NCI-H1417 treated with DMSO at 0.1 percent for 48 hours (cell line): ENCODE data around the gene MYT1.

Source experiments
- DNase-seq: peaks from one replicate; lab custom pipeline; 2025; lab: John Stamatoyannopoulos, UW

MYT1 gene

GRCh38 chr20:64247970-64248841 is 84.0 kb downstream of the MYT1 start:
- DNase-seq, result no peak

DNA sequence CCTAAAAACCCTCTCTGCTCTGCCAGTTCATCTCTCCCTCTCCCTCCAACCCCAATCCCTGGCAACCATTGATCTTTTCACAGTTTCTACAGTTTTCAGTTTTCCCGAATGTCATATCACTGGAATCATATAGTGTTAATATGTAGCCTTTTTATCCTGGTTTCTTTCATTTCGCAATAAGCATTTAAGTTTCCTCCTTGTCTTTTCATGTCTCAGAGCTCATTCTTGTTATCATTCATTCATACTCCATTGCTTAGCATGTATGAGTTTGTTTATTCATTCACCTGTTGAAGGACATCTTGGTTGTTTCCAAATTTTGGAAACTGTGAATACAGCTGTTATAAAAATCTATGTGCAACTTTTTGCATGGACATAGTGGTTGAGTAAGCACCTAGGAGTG is 85.8 kb downstream of the MYT1 start:
- no peak for DNase-seq

- DNase-seq, result no peak
Measured at GRCh38 chr20:64253000-64253383, 88.7 kb downstream of the MYT1 start.

GRCh38 chr20:64253443-64253842 is 89.2 kb downstream of the MYT1 start:
- DNase-seq, result no peak

GRCh38 chr20:64254156-64254555 is 89.9 kb downstream of the MYT1 start:
- DNase-seq, result no peak

- DNase-seq, result no peak
Measured at GRCh38 chr20:64254571-64255360, 90.5 kb downstream of the MYT1 start.

DNA sequence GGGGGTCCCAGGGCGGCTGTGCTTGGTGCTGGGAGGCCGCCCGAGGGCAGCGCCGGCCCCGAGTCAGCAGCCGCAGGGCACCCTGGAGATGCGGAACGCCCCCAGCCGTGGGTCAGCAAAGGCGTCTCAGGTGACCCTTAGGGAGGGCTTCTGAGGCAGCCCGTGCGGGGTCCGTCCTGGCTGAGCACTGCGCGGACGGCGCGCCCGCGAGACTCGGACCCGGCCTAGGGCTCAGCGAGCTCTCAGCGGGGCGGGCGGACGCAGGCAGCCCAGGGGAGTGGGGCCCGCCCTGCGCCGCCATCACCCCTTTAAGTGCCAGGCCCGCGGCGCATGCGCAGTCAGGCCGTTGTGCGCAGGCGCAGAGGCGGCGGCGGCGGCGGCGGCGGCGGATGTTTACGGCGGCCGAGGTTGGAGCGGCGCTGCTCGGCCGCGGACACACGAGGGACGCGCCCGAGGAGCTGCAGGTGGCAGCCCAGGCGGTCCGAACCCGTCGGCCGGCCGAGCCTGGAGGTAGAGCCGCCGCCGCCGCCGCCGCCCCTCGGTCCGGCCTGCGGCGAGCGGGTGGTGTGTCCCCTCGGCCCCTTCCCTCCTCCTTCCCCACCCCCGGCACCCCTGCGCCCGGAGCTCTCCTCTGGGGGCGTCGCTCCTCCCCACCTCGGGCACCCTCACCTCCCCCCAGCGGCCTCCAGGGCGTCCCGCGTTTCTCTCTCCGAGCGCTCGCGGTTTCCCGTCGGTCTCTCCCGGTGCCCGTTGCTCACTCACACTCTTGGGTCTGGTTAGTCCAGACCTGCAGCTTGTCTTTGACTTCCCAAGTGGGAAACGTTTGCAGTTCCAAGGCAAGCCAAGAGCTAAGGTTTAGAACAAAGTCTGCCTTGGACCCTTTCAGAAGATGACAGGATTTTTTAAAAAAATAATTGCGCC is 91.4 kb downstream of the MYT1 start, which contains the start of gene PCMTD2:
TSS of gene PCMTD2 (plus strand) at position 388 of the 921 bp plus-strand sequence. CDS start 4,218 bp downstream, outside the sequence.
- DNase-seq, result no peak

- no peak for DNase-seq
Measured at GRCh38 chr20:64256282-64256935, 92.2 kb downstream of the MYT1 start.

GRCh38 chr20:64257107-64257757 is 93.0 kb downstream of the MYT1 start:
- DNase-seq, result no peak

DNA sequence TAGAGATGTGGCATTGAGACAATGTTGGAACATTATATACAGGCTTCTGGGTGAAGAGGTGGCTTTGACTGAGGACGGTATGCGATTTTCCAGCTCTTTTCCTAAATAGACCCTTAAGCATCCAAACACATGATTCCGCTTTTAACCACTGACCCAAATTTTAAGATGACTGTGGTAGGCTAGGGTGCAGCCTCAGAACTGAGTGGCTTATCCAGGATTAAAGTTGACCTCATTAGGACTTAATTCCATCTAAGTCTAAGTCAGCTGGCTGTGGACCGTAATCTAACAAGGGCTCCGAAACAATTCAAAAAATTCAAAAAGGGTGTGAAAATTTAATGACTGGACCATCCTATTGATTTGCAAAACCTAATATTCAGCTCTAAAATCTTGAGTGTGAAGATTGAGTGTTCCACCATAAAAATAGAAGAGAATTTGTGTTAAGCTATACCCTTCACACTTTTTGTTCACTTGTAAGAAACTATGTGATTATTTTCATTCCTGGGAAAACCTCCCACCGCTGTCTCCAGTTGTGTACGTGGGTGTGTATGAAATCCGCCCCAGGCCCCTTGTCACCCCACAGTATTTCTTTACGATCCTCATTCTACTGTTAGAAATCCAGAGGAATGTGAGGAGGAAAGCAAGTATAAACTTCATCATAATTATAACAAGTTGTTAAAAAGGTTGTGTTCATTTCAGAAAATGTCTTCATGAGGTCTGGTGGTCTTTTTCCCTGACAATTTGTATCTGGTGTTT is 94.0 kb downstream of the MYT1 start:
- DNase-seq, result no peak

DNA sequence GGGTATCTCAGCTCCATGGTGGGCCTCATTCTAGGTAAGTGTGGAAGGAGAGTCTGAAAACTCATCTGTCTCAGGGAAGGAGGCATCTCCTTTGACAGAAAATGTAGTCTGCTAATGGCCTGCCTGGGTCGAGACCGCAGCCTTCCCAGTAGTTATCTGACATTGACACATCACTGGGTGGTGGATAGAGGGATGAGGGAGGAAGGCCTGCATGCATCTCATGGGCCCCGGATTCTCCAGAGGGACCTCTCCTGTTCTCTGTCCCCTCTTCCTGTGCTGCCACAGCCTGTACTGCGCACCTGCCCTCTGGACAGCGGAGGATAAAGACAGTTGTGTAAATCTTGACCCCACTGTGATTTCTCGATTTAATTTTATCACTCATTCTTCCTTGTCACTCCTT is 96.0 kb downstream of the MYT1 start:
- no peak for DNase-seq

DNA sequence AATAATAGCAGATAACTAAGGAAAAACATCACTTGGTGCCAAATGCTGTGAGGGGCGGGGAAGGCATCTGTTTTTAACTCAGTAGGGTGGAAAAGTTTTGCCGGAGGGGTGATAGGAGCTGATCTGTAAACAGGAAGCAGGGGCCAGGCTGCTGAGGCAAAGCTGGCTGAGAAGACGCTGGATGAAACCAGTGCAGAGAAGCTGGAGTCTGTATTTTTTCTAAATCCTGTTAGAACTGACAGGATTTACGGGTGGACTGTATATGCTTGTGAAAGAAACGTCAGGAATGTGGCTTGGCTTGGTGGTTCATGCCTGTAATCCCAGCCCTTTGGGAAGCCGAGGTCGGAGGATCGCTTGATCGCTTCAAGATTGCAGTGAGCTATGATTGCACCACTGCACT is 96.9 kb downstream of the MYT1 start:
- no peak for DNase-seq

GRCh38 chr20:64264091-64264490 is 99.8 kb downstream of the MYT1 start:
- no peak for DNase-seq

GRCh38 chr20:64265201-64265600 is 100.9 kb downstream of the MYT1 start:
- no peak for DNase-seq

- no peak for DNase-seq
Measured at GRCh38 chr20:64266988-64267387, 102.7 kb downstream of the MYT1 start.

DNA sequence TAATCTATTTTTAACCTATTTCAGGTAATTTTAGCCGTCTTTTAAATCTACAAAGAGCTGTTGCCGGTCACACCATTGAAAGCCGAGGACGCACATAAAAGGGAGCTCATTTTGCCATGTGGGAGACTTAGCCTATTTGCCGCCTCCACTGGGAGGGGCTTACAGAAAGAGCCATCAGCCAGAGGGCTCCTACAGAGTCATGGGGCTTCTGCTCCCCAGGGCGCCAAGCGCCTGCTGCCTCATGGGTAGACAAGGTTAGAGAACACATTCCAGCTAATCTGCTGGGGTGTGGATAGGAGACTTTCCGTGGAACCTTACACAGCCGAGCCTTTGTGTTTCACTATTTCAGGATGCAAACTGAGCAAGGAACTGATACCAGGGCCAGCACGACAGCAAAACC is 103.9 kb downstream of the MYT1 start:
- no peak for DNase-seq

- DNase-seq, result no peak
Measured at GRCh38 chr20:64269604-64270411, 105.6 kb downstream of the MYT1 start.

DNA sequence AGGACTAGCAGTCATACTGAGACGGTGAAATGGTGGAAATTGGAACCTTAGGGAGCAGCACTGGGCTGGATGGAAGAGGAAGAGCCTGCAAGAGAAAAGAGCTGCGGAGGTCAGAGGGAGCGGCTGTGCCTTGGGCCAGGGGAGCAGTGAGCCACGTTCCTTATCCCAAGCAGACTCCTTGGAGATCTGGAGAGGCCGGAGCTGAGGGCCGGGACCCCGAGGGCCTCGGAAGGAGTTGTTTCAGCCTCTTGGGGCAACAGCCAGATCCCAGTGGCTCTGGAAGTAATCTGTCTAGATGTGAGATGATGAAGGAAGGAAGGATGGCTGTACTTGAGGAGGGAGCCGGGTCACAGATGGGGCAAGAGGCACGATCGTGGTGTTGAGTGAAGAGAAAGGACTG is 107.4 kb downstream of the MYT1 start:
- no peak for DNase-seq

DNA sequence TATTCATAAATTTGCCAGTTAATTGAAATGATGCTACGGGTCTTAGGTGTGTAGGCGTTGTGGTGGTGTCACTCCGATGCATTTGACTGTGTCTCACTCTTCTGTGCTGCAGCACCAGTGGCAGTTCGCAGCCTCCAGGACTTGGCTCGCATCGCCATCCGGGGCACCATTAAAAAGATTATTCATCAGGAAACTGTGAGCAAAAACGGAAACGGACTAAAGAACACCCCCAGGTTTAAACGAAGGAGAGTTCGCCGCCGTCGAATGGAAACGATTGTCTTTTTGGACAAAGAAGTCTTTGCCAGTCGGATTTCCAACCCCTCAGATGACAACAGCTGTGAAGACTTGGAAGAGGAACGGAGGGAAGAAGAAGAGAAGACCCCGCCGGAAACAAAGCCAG is 108.9 kb downstream of the MYT1 start:
- DNase-seq, result no peak
